HG02943 (cell line): ENCODE measurements around the gene ESYT1.
"Not testable (repeated sequence)": the region's sequence is repeated elsewhere in the genome, so short reads cannot be mapped to it uniquely, and the experiment has no call there.

Source experiments
- ATAC-seq: cut with Tn5 transposase; IDR thresholded peaks from one replicate; pipeline ENCODE4 v1.9.1; 2021; ENCODE audit warnings: mild to moderate bottlenecking, low read depth, moderate library complexity; ENCODE audit not compliant: unreplicated experiment

The ESYT1 gene

GRCh38 chr12:56103066-56103711 lies 24.9 kb upstream of the ESYT1 start:
- ATAC-seq, result no peak

DNA sequence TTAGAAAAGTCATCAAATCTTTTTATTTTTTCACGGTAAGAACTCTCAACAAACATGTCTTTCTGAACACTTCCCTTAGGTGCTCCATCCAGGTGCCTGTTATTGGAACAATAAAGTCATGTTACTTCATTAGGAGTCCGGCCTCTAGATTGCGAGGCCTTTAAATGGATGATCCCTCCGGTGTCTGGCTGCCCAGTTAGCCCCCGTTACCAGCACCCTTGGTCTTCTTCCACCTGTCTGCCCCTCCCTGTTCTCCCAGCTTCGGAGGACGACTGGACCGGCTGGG lies 24.3 kb upstream of the ESYT1 start:
- no peak for ATAC-seq

GRCh38 chr12:56104109-56104814 lies 23.8 kb upstream of the ESYT1 start, which contains the start of gene PA2G4:
Gene PA2G4 (plus strand): TSS chr12:56104559. CDS start chr12:56104738, 179 bp downstream.
- ATAC-seq, result peak; percentile 88

- peak; percentile 10 for ATAC-seq
Observed at GRCh38 chr12:56104815-56105608, 23.1 kb upstream of the ESYT1 start.

DNA sequence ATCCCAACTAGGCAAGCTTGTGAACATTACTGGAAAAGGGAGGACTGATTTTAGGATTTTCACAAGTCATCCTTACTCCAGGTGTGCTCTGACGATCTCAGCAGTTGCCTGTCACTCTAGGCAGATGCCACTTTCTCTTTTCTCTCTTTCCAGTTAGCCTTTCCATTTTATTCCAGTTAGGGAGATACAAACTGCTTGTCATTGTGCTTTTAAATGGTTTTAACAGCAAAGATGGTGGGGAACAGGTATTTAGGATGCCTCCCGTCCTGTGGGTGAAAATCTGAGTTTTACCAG lies 22.5 kb upstream of the ESYT1 start:
- ATAC-seq, result no peak

GRCh38 chr12:56107242-56107641 lies 20.8 kb upstream of the ESYT1 start:
- ATAC-seq, result no peak

DNA sequence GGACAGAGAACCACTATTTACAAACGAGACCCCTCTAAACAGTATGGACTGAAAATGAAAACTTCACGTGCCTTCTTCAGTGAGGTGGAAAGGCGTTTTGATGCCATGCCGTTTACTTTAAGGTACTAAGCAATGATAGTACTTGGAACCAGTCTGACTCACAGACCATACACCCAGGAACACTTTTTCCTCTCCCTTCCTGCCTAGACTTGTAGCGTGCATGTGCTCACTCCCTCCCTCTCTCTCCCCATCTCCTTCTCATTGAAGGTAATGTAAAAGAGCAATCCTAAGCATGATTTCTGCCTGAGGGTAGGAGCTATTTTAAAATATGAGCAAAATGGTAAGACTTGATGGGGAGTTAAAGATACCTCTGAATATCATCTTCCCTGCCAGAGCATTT lies 17.5 kb upstream of the ESYT1 start:
- no peak for ATAC-seq

- ATAC-seq, result no peak
Observed at GRCh38 chr12:56114084-56114483, 14.0 kb upstream of the ESYT1 start.

- no peak for ATAC-seq
Observed at GRCh38 chr12:56115329-56115728, 12.7 kb upstream of the ESYT1 start.

- ATAC-seq, result no peak
Observed at GRCh38 chr12:56116267-56117081, 11.6 kb upstream of the ESYT1 start, which contains the start of gene RPL41. Gene RPL41 (plus strand): TSS chr12:56116633.

GRCh38 chr12:56117082-56117706 lies 10.9 kb upstream of the ESYT1 start:
- not testable (repeated sequence) for ATAC-seq

- peak; percentile 79 for ATAC-seq
Observed at GRCh38 chr12:56117778-56118687, 10.0 kb upstream of the ESYT1 start, which contains the start of gene ZC3H10. Gene ZC3H10 (plus strand): TSS chr12:56118266. CDS start chr12:56120563, 2,297 bp downstream.

DNA sequence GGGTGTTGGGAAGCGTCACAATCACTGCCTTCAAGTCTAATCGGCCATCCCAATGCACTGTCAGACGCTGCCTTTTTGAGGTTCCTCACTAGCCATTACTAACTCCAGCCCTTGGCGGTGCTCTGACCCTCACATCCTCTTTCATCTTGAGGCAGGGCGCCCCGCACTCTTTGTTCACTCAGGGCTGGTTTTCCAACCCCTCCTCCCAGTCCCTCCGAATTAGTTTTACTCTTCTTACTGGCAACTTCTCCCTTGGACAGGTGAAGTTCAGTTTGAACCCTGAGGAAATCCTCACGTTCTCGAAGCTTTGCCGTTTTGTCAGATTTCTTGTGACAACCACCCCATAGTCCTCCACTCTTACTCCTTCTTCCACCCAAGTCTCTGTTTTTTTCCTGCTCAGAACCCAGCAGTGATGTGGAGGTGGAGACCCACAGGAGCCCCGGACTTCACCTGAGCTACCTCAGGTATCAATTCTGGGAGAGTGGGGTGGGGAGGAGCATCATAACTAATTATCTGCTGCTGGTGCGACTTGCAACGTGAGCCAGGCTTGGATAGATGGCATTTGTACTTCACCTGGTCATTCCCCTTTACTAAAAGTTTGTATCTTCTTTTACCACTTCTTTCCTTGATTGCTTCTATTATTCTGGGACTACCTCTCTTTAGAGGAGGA lies 9.2 kb upstream of the ESYT1 start:
- peak; percentile 3 for ATAC-seq

DNA sequence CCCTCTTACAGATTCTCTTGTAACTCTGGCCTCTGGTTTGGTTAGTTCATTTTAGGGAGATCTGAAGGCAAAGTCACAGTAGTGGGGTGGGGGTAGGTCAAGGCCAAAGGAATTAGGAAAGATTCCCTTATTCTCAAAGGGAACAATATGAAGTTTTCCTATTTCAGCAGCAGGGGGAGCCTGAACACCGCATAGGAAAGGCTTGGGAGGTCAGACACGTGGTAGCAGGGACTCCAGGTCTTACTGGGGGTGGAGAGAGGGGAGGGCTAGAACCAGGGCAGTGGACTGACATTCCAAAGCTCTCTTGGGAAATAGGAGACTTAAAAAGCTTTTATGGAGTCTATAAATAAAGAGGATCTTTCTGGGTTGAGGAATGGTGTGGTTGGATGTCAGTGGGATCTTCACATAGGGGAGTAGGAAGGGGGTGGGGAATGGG lies 8.7 kb upstream of the ESYT1 start:
- no peak for ATAC-seq

GRCh38 chr12:56120158-56120846 lies 7.8 kb upstream of the ESYT1 start:
- no peak for ATAC-seq

GRCh38 chr12:56121204-56121870 lies 6.7 kb upstream of the ESYT1 start:
- no peak for ATAC-seq

- no peak for ATAC-seq
Observed at GRCh38 chr12:56122637-56123036, 5.4 kb upstream of the ESYT1 start.

DNA sequence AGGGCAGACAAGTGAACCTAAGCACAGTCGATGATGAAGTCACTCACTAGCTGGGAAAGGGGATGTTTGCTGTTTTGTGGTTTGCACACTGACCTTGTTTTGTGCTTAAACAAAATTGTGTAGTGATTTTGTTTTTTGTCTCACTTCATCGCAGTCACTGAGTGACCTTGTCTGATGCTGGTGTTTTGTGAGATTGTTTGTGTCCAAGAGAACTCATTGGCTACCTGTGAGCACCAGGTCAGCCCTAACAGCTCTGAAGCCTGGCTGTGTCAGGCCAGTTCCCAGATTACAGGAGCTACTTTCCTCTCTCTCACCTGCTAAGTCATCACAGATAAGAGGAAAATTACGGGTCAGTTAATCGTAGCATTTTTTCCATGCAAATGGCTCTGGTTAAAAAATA lies 3.9 kb upstream of the ESYT1 start:
- no peak for ATAC-seq
